Right cardiac atrium (tissue), 5 donors: ENCODE data around the gene CACNA1D. TPM values are rescaled to one million over a fixed set of nuclear protein-coding genes. Genes with fewer than 3 reads are reported as not detected.

Experiments used
- ATAC-seq, 2 donors: fragments of 200-7000 bp; cut with Tn5 transposase; one replicate each; pipeline versions ENCODE4 v1.8.0 to v1.9.1; 2020; ENCODE audit warnings: moderate library complexity in 2 of 2, mild to moderate bottlenecking in 1 of 2
- DNase-seq, 3 donors: peaks; one replicate each; pipeline ENCODE4 v3.0.0-alpha.2; 2020
- H3K27ac ChIP-seq: one replicate; pipeline ENCODE4 v1.5.1; 2013; ENCODE audit warnings: mild to moderate bottlenecking, low read length, control low read depth, moderate library complexity
- H3K27me3 ChIP-seq: one replicate; pipeline ENCODE4 v1.6.1; 2013; ENCODE audit not compliant: control insufficient read depth, insufficient read depth
- H3K4me1 ChIP-seq: one replicate; pipeline ENCODE4 v1.6.1; 2013; ENCODE audit warnings: low read length; ENCODE audit not compliant: control insufficient read depth, insufficient read depth
- H3K4me3 ChIP-seq: one replicate; pipeline ENCODE4 v1.5.1; 2013; ENCODE audit warnings: low read length, control low read depth
- H3K9me3 ChIP-seq: one replicate; pipeline ENCODE4 v1.6.1; 2013; ENCODE audit warnings: low read length; ENCODE audit not compliant: control insufficient read depth
- WGBS: extraction: QIAGEN DNeasy Blood & Tissue Kit; methylation state at CpG from one replicate; pipeline ENCODE4 v1.1.7; 2013; 5-methylcytosine and 5-hydroxymethylcytosine counted together
- intact Hi-C, 4 donors: fragments of 100-400 bp; cut with DNase I; formaldehyde crosslinking; loops; one replicate each; pipeline versions ENCODE4 v1.11.0 to v1.14.0; 2022 to 2023
- polyA plus RNA-seq: library from polyadenylated mRNA; stranded (reverse); fragments of 200-250 nt; gene quantifications from one replicate; pipeline ENCODE4 v1.2.3, GENCODE V29; 2013
- total RNA-seq, 4 donors: library from RNA; stranded (reverse); fragmentation: NEBNext Ultra II Directional; extraction: Animal tissue kit (Norgen Biotek cat#: 25700); gene quantifications; one replicate each; pipeline ENCODE4 v1.2.1, GENCODE V29; 2021
- donor health status: healthy with polysubstance abuse.
- donor health status: DM: no; HTN: yes; CAD: no.
- donor health status: DM: no; HTN: no; CAD: no.
- donor health status: DM: no; HTN: yes; CAD: no; lungs with severe emphysema.
- donor health status: DM: yes; HTN: yes; CAD: no.

Gene CACNA1D
- total and polyA plus RNA-seq, 5 donors, result 3.7 to 11.3 (median 10.4) TPM

DNA sequence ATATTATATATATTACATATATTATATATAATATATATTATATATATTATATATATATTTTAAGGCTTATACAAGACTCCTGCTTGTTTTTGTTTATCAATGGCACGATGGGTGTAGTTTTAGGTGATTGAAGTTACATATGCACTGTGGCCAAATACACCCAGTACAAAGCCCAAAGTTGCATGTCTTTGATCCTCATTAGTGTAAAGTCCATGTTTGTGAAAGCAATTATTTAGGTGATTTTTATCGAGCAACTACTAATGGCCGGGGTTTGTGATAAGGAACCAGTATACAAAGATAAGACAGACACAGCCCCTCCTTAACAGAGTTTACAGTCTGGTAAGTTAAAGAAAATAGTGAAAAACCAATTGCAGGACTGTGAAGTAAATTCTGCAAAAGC lies 197.5 kb downstream of the CACNA1D start:
- H3K9me3 ChIP-seq, result no peaks in the 10 kb centered on the region
- H3K27ac ChIP-seq, result no peak overlapping the region
- H3K4me1 ChIP-seq, result no peaks in the 10 kb centered on the region
- no peak for ATAC-seq
- no peak for DNase-seq
- H3K4me3 ChIP-seq, result no peak overlapping the region
- intact Hi-C loops, result no loop called here
- WGBS, result 67% methylated on average over 3 of the region's 3 CpGs
- no peaks in the 10 kb centered on the region for H3K27me3 ChIP-seq

DNA sequence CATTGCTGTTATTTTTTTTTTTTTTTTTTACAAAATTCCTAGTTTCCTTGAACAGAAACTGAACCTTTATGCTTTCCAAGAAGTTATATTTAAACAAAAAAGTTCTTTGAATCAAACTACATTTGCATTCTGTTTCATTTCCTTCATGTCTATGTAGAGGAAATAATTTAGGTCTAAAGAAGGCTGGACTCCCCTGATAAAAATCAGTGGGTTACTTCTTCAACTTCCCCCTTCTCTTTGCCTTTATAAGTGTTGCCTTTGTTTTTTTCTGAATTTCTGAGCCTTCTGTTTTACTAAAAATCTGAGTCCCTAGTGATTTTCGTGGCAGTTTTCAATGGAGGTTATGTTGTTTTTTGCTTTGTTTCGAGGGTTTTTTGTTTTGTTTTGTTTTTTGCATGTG lies 199.0 kb downstream of the CACNA1D start:
- ATAC-seq (no peak), DNase-seq (no peak)
- intact Hi-C loops, result no loop called here
- no peak overlapping the region for H3K27ac ChIP-seq
- no peaks in the 10 kb centered on the region for H3K4me1 ChIP-seq
- 57% methylated on average over 2 of the region's 2 CpGs for WGBS
- no peak overlapping the region for H3K4me3 ChIP-seq
- H3K27me3 ChIP-seq, result no peaks in the 10 kb centered on the region
- no peaks in the 10 kb centered on the region for H3K9me3 ChIP-seq

DNA sequence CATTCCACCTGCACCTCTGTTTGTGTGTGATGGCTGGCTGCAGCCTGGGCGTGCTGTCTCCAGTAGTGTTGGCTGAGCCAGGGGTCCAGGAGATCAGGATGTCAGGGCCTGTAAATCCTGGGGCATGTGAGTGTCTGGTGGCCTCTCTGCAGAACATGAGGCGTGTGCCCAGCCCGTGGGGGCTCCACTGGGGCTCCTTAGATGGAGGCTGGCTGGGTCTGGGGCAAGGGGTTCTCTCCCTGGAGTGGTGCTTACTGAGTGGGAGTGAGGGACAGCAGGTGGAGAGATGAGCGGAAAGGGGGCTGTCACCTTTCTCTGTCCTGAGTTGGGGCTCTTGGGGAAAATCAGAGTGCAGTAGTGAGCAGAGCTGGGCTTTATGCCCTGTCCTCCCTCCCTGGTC lies 199.6 kb downstream of the CACNA1D start:
- Histone ChIP-seq H3K27me3 (no peaks in the 10 kb centered on the region), H3K4me3 (no peak overlapping the region), H3K9me3 (no peaks in the 10 kb centered on the region), H3K4me1 (no peaks in the 10 kb centered on the region), H3K27ac (no peak overlapping the region)
- intact Hi-C loops, result no loop called here
- peak; percentile 21 to 31 for ATAC-seq
- no peak for DNase-seq
- WGBS, result 89% methylated on average over 4 of the region's 4 CpGs

DNA sequence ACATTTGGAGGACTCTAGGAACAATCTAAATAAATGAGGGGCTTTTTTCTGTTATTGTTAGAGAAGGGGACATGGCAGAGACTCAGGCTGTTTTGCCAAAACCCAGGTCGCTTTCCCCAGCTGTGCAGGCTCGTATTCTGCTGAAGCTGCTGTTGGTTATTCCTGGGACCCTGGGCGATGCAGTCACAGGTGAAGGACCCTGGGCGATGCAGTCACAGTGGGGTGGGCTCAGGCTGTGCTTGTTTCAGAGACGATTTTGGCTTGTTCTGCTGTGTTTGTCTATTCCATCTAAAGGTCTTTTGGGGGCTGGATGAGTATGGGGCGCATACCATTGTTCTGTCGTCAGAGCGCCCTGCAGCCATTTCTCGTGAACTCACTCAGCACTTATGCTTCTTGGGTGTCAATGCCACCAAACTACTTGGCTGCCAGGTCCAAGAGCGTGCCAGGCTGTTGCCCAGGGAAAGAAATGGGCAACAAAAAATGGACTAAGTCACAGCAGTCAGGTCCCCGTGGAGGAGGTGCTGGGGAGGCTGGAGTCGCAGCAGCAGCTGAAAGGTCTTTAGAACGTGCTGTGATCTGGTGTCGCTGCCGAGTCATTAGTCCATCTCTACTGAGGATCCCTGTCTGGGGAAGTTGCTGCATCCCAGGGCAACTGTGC lies 200.4 kb downstream of the CACNA1D start:
- WGBS, result 69% methylated on average over 15 of the region's 15 CpGs
- Histone ChIP-seq H3K4me3 (no peak overlapping the region), H3K27me3 (no peaks in the 10 kb centered on the region), H3K4me1 (no peaks in the 10 kb centered on the region), H3K9me3 (no peaks in the 10 kb centered on the region), H3K27ac (no peak overlapping the region)
- peak; percentile 52 to 72 for ATAC-seq
- intact Hi-C loops, result no loop called here
- no peak for DNase-seq

DNA sequence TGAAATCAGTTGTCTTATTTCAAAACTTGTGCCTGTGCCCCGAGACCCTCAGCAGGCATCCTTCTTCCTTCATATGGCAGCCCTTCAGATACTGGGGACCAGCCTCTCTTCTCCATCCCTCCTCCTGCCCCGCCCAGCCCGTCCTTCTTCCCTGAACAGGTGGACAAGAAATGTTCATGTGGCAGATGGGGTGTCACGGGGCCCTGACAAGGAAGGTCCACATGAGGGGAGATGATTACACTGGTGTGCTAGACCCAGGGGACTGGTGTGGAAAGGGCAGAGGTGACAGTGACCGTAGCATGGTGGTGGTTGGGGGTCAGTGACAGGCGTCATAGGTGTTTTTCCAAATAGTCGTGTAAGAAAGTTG lies 200.9 kb downstream of the CACNA1D start:
- WGBS, result 80% methylated on average over 7 of the region's 7 CpGs
- intact Hi-C loops, result no loop called here
- H3K27ac ChIP-seq, result no peak overlapping the region
- no peaks in the 10 kb centered on the region for H3K9me3 ChIP-seq
- H3K4me3 ChIP-seq, result no peak overlapping the region
- H3K27me3 ChIP-seq, result no peaks in the 10 kb centered on the region
- H3K4me1 ChIP-seq, result no peaks in the 10 kb centered on the region
- DNase-seq (no peak), ATAC-seq (peak in 1 of 2 donors; percentile 17)

DNA sequence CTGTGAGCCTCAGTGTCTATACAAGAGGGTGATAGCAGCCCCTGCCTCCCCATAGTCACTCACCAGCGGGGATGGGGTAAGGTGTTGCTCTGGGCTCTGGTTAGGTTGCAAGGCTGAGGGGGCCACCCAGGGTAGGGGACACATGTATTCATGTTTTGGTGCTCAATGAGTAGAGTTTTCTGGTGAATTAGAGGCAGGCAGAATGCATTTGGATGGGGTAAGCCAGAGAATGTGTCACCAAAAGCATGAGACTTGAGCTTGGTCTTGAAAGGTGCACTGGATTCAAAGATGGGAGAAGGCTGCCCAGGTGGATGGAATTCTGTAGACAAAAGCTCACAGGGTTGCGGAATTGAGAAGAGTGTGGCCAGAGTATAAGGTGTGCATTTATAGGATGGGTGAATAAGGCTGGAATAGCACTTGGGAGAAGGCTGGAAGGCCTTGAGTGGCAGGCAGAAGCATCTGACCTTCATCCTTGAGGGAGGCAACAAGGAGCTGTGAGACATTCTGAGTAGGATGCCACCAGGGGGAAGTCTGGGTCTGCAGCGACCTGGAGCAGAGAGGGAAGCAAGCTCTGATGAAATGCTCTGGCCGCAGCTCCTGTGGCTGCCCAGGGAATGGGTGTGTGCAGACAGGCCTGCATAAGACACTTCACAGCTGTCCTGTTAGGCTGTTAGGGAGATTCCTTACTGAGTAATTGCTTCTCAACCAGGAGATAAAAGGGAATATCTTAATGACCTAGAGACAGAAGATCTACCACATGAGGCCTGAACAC lies 202.2 kb downstream of the CACNA1D start:
- ATAC-seq (peak; percentile 44 to 48), DNase-seq (no peak)
- Histone ChIP-seq H3K27ac (no peak overlapping the region), H3K4me3 (no peak overlapping the region), H3K9me3 (no peaks in the 10 kb centered on the region), H3K4me1 (no peaks in the 10 kb centered on the region), H3K27me3 (no peaks in the 10 kb centered on the region)
- intact Hi-C loops, result no loop called here
- 57% methylated on average over 4 of the region's 4 CpGs for WGBS

DNA sequence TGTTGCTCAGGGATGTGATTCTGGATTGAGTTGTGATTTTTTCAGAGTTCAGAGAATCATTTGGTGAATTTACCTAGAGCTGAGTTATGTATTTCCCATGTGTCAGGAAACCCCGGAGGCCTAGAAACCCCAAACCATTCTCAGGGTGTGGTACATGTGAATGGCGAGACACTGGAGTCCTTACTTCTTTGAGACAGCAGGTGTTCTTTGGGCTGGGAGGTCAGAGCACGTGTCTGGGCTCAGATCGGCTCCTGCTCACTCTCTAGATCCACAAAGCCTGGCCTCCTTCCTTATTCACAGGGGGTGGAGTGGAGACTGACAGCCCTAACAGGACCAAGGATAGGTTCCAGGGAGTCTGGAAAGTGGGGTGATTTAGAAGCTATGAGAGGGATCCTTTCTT lies 206.0 kb downstream of the CACNA1D start:
- WGBS, result 78% methylated on average over 4 of the region's 4 CpGs
- DNase-seq (no peak), ATAC-seq (no peak)
- Histone ChIP-seq H3K9me3 (no peaks in the 10 kb centered on the region), H3K4me3 (no peak overlapping the region), H3K4me1 (peaks cover 4% of the 10 kb centered on the region), H3K27ac (no peak overlapping the region), H3K27me3 (no peaks in the 10 kb centered on the region)
- intact Hi-C loops, result loop anchor here in 1 of 4 donors (10.0 kb wide), 1 partner anchor 406 kb away; no protein-coding TSS in a partner anchor

DNA sequence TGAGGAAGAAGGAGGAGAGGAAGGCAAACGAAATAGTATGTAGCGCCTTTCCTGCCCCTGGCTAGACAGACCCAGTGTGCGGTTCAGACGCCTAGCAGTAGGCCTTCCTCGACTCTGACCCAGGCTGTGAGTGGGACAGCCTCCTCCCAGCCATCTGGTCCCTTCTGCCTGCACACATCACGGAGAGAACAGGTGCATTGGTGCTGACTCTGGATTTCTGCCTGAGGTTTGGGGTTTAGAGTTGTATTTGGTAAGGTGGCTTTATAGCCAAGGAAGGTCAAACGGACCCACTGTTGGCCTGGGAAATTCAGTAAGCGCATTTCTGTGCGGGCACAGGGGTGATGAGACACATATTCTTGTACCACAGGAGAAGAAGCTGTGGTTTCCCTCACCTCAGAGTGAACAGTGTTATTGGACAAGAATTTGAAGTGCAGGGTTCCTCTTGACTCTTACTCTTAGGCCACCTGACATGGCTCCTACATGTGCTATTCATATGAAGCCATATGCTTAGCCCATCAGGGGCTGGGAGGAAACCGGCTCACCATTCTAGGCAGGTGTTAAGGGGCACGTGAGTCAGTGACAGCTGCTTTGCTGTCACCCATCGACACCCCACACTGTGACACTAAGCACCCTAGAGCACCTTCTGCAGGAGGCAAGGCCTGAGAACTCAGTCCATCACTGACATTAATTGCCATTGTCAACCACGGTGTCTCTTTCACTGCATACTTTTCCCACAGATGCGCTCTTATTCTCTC lies 208.5 kb downstream of the CACNA1D start:
- no peak for DNase-seq
- H3K27ac ChIP-seq, result no peak overlapping the region
- H3K9me3 ChIP-seq, result no peaks in the 10 kb centered on the region
- no peaks in the 10 kb centered on the region for H3K27me3 ChIP-seq
- H3K4me1 ChIP-seq, result peaks cover 4% of the 10 kb centered on the region
- no peak for ATAC-seq
- no peak overlapping the region for H3K4me3 ChIP-seq
- 82% methylated on average over 14 of the region's 14 CpGs for whole genome bisulfite sequencing
- intact Hi-C loops, result loop anchor here in 1 of 4 donors (10.0 kb wide), 1 partner anchor 408 kb away; no protein-coding TSS in a partner anchor

DNA sequence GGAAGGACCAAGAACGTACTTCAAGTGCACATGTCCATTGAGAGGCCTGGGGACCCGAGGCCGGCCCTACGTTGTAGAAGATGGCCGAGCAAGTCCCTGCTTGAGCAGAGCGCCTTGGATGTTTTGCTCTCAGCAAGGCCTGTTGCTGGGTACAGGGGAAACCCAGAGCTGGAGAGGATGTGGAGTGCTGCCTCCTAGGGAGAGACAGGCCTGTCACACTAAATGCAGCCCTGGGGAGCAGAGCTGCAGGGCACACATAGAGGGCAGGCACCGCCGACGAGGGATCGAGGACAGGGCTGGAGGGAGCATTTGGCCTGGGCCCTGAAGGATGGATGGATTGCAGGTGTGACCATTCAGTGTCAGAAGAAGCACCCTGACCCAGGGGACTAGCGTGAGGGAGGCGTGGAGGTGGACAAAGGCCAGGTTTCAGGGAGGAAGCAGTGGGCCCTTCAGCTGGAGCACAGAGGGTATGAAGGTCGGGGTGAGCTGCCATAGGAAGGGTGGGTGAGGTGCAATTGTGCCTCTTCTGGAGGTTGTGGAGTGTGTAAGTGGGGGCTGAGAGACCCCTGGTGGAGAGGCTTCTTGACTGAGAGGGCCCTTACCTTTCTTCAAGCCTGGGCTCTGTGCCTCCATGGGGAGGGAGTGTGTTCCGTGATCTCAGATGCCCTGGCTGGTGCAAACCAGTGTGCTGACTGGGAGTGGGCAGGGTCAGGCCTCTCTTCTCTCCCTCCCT lies 209.4 kb downstream of the CACNA1D start:
- Histone ChIP-seq H3K4me3 (no peak overlapping the region), H3K27me3 (no peaks in the 10 kb centered on the region), H3K9me3 (no peaks in the 10 kb centered on the region), H3K27ac (peak overlapping the region; percentile 77), H3K4me1 (peaks cover 4% of the 10 kb centered on the region)
- 82% methylated on average over 14 of the region's 14 CpGs for WGBS
- no peak for ATAC-seq
- intact Hi-C loops, result loop anchor here in 1 of 4 donors (10.0 kb wide), 1 partner anchor 409 kb away; no protein-coding TSS in a partner anchor
- no peak for DNase-seq

DNA sequence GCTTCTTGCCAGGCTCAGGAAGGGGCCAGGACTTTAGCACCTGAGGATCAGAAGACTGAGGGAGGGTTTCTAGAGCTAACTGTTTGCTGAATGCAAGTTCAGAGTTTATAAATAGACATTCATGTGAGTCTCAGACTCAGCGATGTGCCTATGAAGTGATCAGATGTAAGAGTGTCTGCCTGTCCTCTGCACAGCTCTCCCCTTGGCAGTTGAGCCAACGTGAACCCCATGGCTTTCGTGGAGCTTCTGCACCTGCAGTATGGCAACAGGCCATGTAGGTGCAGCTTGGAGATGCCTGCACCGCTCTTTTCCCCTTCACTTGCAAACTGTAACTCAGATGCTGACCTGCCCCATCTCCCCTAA lies 209.9 kb downstream of the CACNA1D start:
- DNase-seq, result no peak
- peak in 1 of 2 donors; percentile 25 for ATAC-seq
- intact Hi-C loops, result loop anchor here in 1 of 4 donors (10.0 kb wide), 1 partner anchor 410 kb away; no protein-coding TSS in a partner anchor
- Histone ChIP-seq H3K4me1 (peaks cover 4% of the 10 kb centered on the region), H3K4me3 (no peak overlapping the region), H3K9me3 (no peaks in the 10 kb centered on the region), H3K27ac (peak overlapping the region; percentile 77), H3K27me3 (no peaks in the 10 kb centered on the region)
- 76% methylated on average over 4 of the region's 4 CpGs for WGBS
